ENCODE measurements around the gene SSRP1.

DNA sequence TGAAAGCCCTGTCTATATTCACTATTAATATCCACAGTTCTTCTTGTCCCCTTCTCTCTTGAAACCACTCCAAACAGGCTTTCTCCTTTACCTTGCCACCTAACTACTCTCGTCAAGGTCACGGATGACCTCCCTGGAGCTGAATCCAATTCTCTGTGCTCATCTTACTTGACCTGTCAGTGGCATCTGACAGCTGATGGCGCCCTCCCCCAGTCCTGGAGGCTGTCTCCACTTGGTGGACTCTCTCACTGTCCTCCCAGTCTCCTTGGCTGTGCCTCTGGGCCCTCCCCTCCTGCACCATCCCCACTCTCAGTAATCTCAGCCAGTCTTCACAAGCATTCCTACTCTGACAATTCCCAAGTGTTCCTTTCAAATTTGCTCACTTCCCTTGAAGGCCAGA is 19.7 kb downstream of the SSRP1 start:
- TF ChIP-seq, protein P1, sequence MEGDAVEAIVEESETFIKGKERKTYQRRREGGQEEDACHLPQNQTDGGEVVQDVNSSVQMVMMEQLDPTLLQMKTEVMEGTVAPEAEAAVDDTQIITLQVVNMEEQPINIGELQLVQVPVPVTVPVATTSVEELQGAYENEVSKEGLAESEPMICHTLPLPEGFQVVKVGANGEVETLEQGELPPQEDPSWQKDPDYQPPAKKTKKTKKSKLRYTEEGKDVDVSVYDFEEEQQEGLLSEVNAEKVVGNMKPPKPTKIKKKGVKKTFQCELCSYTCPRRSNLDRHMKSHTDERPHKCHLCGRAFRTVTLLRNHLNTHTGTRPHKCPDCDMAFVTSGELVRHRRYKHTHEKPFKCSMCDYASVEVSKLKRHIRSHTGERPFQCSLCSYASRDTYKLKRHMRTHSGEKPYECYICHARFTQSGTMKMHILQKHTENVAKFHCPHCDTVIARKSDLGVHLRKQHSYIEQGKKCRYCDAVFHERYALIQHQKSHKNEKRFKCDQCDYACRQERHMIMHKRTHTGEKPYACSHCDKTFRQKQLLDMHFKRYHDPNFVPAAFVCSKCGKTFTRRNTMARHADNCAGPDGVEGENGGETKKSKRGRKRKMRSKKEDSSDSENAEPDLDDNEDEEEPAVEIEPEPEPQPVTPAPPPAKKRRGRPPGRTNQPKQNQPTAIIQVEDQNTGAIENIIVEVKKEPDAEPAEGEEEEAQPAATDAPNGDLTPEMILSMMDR (IDR thresholded peaks at IDR 0.05), result no peak
- TF ChIP-seq EP300 (IDR thresholded peaks at IDR 0.05) (no peak), POLR2A (IDR thresholded peaks at IDR 0.05) (no peak), POLR2AphosphoS5 (IDR thresholded peaks at IDR 0.05) (no peak)
